Gastrocnemius medialis (tissue), 4 donors: ENCODE measurements around the gene CYSRT1.

Experiments
- CTCF ChIP-seq, 5 experiments: fragments of 450-650 bp in 3 of 5; fragments of 200-600 bp in 2 of 5; sonication (generic) in 2 of 5; IDR thresholded peaks in 4 of 5; conservative IDR thresholded peaks in 1 of 5; 1 replicate in 4 of 5; 2 replicates in 1 of 5; pipeline ENCODE4 v1.5.1; 2016 to 2019; ENCODE audit warnings: antibody characterized with exemption in 5 of 5, mild to moderate bottlenecking in 3 of 5, moderate library complexity in 3 of 5
- POLR2A ChIP-seq, 2 donors: fragments of 450-650 bp; IDR thresholded peaks; one replicate each; pipeline ENCODE4 v1.6.1; 2017; ENCODE audit warnings: antibody characterized with exemption in 2 of 2, mild to moderate bottlenecking in 2 of 2, moderate library complexity in 2 of 2

GRCh38 chr9:137273095-137273490 lies 48.1 kb downstream of the CYSRT1 start:
- TF ChIP-seq CTCF (IDR thresholded peaks at IDR 0.05 in 4 of 5, conservative IDR thresholded peaks at IDR 0.05 in 1 of 5): no peak
- TF ChIP-seq POLR2A (IDR thresholded peaks at IDR 0.05): no peak
